Ishikawa (cell line): ENCODE results near the gene FAM50A.
A peak's percentile ranks its signal among the peaks of the same experiment; 100 is the strongest.

Source experiments
- CEBPB ChIP-seq: IDR thresholded peaks from 2 replicates; pipeline ENCODE4 v1.6.1; 2012
- CREB1 ChIP-seq: IDR thresholded peaks from 2 replicates; pipeline ENCODE4 v1.6.1; 2012; ENCODE audit warnings: low read depth
- EGR1 ChIP-seq: IDR thresholded peaks from 2 replicates; pipeline ENCODE4 v1.6.1; 2012
- EP300 ChIP-seq: IDR thresholded peaks from 2 replicates; pipeline ENCODE4 v1.6.1; 2012; ENCODE audit warnings: borderline replicate concordance
- FOXM1 ChIP-seq: IDR thresholded peaks from 2 replicates; pipeline ENCODE4 v1.6.1; 2012; ENCODE audit warnings: low read depth, borderline replicate concordance
- MAX ChIP-seq: IDR thresholded peaks from 2 replicates; pipeline ENCODE4 v1.6.1; 2012
- NFIC ChIP-seq: IDR thresholded peaks from 2 replicates; pipeline ENCODE4 v1.6.1; 2012
- RAD21 ChIP-seq: IDR thresholded peaks from 2 replicates; pipeline ENCODE4 v1.6.1; 2012; ENCODE audit warnings: low read depth
- REST ChIP-seq: IDR thresholded peaks from 2 replicates; pipeline ENCODE4 v1.6.1; 2012; ENCODE audit warnings: low read depth, mild to moderate bottlenecking
- TAF1 ChIP-seq: IDR thresholded peaks from 2 replicates; pipeline ENCODE4 v1.6.1; 2012; ENCODE audit warnings: low read depth, mild to moderate bottlenecking
- TCF12 ChIP-seq: IDR thresholded peaks from 2 replicates; pipeline ENCODE4 v1.6.1; 2012; ENCODE audit warnings: low read depth
- TEAD4 ChIP-seq: IDR thresholded peaks from 2 replicates; pipeline ENCODE4 v1.6.1; 2012
- YY1 ChIP-seq: IDR thresholded peaks from 2 replicates; pipeline ENCODE4 v1.6.1; 2012; ENCODE audit warnings: low read depth
- ZBTB7A ChIP-seq: IDR thresholded peaks from 2 replicates; pipeline ENCODE4 v1.6.1; 2012; ENCODE audit warnings: low read depth
- TF ChIP-seq, protein P1 (sequence below): IDR thresholded peaks from 2 replicates; pipeline ENCODE4 v1.6.1; 2012

FAM50A gene

GRCh38 chrX:154443992-154444754 lies at the start of gene FAM50A:
Gene FAM50A, plus strand, starts transcription at chrX:154444141. Its CDS starts 95 bp downstream, at chrX:154444236.
- peak; percentile 42 for TF ChIP-seq MAX
- TF ChIP-seq, protein P1, sequence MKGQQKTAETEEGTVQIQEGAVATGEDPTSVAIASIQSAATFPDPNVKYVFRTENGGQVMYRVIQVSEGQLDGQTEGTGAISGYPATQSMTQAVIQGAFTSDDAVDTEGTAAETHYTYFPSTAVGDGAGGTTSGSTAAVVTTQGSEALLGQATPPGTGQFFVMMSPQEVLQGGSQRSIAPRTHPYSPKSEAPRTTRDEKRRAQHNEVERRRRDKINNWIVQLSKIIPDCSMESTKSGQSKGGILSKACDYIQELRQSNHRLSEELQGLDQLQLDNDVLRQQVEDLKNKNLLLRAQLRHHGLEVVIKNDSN = peak; percentile 78
- no peak for TF ChIP-seq TEAD4

DNA sequence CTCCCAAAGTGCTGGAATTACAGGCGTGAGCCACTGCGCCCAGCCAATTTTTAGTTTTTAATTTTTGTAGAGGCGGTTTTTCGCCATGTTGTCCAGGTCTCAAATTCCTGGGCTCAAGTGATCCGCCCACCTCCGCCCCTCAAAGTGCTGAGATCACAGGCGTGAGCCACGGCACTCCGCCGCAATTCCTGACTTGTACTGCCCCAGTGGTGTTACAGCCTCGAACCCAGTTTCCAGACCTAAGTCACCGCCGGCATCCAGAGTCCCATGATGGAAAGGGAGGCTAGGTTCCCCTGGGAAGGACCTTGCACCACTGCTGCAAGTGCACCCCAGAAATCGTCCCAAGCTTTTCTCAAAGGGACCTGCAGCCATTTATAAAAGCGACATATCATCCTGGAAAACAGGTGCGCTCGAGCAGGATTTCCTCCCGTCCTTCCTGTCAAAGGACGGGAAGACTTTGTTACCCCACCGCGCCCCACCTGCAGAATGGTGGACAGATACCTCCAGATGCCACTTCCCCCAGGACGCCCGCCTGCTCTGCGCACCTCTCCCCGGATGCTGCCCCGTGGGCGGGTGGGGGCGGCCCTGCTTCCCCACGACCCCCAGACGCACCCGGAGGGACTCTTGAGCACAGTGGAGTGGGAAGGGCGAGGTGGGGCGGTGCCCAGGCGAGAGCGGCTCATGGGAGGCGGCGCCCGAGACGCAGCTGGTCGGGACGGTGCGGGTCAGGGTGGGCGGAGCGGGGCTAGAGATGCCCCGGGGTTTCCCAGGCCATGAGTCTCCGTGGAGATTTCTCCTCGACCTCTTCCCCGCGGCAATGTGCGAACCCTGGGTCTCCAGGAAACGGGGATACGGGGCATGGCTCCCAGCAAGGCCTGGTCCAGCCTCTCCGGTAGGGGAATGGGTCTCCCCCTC lies 46.7 kb upstream of the FAM50A start:
- TF ChIP-seq TAF1 (no peak), EGR1 (0 out of 2 replicates have a peak, but pooled peaks have one; percentile 41), EP300 (0 out of 2 replicates have a peak, but pooled peaks have one; percentile 3), TCF12 (no peak), TEAD4 (no peak), FOXM1 (no peak), MAX (peak; percentile 26)
- TF ChIP-seq, protein P1 = no peak

- TF ChIP-seq REST (no peak), TCF12 (no peak), FOXM1 (no peak), CREB1 (peak; percentile 66), NFIC (no peak), YY1 (peak; percentile 72), CEBPB (no peak), MAX (peak; percentile 79), EP300 (no peak), TAF1 (peak; percentile 96), ZBTB7A (no peak)
These were observed 45.9 kb upstream of the FAM50A start, which contains the start of gene RPL10 for GRCh38 chrX:154397888-154398667. Gene RPL10, plus strand, starts transcription at chrX:154398377. Its CDS starts 143 bp downstream, at chrX:154398520.

GRCh38 chrX:154398668-154399526 lies 45.0 kb upstream of the FAM50A start:
- peak; percentile 82 for TF ChIP-seq MAX
- TF ChIP-seq NFIC = no peak
- peak; percentile 15; the same call in 1 of the 2 replicates for TF ChIP-seq RAD21
- no peak for TF ChIP-seq CEBPB
- no peak for TF ChIP-seq YY1
- TF ChIP-seq EGR1 = no peak
- no peak for TF ChIP-seq FOXM1
- TF ChIP-seq, protein P1 = no peak
- no peak for TF ChIP-seq ZBTB7A
- no peak for TF ChIP-seq CREB1
- TF ChIP-seq TEAD4 = no peak
- no peak for TF ChIP-seq REST
